Hippocampal formation (tissue), 2 donors: ENCODE results near the gene VAPB.
"Not testable (repeated sequence)": the region's sequence is repeated elsewhere in the genome, so short reads cannot be mapped to it uniquely, and the experiment has no call there.

Experiments used
- DNase-seq, 2 donors: peaks; one replicate each; lab custom pipeline; 2025; lab: John Stamatoyannopoulos, UW

Gene VAPB

GRCh38 chr20:58388882-58389323, at the start of gene VAPB:
Gene VAPB (plus strand): TSS chr20:58389229. CDS start chr20:58389460, 231 bp downstream.
- peak; percentile 91 to 95 for DNase-seq

DNA sequence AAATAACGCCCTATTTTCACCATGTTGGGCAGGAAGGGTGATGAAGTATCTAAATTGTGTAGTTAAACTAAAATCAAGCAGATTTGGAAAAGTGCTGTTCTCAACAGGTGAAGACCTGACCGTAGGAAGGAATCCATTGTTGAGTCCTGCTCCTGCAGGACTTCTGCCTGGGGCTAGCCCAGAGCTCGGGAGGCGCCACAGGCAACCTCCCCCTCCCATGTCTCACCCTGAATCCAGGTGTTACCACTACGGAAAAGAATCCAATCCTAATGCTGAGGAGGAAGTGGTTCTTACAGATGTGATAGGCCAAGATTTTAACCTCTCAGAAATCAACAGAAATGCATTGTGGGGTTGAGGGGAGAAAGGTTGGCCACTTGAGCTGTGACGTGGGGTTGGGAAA, 49.3 kb upstream of the VAPB start:
- no peak for DNase-seq

- no peak for DNase-seq
These were observed 48.9 kb upstream of the VAPB start for GRCh38 chr20:58340151-58340550.

DNA sequence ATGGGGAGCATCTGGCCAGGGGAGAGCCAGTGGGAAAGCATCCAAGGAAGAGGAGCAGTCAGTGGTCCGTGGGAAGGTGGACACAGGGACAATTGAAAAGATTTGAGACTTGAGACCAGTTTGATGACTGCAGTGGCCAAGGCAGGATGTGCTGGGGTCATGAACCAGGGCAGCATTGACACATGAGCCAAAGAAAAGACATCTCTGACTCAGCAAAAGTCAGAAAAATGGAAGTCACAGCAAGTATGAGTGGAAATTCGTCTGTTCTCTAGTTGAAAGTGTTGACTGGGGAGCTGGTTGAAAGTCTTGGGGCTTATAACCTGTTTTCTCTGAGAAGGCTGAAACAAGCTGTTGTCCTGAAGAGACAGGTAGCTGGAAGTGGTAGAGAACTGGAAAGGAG, 48.2 kb upstream of the VAPB start:
- no peak for DNase-seq

GRCh38 chr20:58342104-58342945, 46.7 kb upstream of the VAPB start:
- no peak for DNase-seq

- DNase-seq = no peak
These were observed 44.3 kb upstream of the VAPB start for GRCh38 chr20:58344741-58345140.

GRCh38 chr20:58349570-58349969, 39.5 kb upstream of the VAPB start:
- no peak for DNase-seq

DNA sequence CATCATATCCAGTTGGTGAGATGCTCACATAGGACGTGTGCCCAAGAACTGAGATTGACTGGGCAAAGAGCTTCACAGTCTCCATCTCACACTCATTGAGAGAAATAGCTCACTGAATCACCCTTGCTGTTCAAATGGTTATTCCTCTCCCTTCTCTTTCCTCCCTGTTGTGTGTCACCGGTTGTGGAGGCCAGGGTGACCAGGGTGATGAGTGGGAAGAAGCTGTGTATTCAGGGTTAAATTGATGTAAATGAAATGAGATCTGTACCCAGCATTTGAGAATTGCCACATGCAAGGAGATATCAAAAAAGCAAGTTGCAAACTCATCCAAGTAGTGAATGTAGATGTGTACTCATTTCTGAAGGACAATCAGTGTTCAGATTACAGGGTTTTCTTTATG, 36.6 kb upstream of the VAPB start:
- DNase-seq = no peak

DNA sequence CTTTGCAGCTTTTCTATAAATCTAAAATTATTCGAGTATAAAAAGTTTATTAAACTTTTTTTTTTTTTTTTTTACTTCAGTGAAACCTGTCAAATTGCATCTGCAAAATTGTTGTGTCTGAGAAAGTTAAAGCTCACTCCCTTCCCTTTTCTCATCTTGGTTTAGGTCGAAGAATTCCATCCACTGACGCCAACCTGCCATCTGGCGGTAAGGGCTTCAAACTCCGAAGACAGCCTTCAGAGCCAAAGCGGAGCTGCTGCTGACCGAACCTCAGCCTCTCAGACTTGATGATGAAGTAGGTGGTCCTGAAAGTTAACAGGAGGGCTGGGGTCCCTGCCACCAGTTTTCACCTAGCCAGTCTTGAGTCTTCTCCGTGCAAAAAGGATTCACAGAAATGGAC, 29.6 kb upstream of the VAPB start:
- no peak for DNase-seq

DNA sequence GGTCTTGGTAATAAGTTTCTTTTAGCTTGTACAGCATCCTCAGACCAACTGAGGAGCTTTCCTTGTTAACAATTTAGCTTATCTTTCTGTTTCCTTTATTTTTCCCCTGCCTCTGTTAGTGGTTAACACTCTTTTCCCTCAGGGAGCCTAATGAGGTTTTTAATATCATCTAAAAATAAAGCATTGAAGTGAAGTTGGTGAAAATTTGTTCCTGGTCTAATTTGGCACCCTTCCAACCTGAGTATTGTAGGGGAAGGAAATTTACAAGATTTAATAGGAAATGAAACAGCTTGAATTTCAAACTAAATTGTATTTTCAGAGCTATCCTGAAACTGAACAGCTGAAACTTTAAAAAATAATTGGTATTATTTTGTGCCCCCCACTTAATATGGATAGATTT, 28.1 kb upstream of the VAPB start:
- no peak for DNase-seq

GRCh38 chr20:58361481-58362205, 27.4 kb upstream of the VAPB start:
- DNase-seq = no peak

GRCh38 chr20:58362206-58362516, 26.9 kb upstream of the VAPB start:
- DNase-seq = no peak

GRCh38 chr20:58362970-58363369, 26.1 kb upstream of the VAPB start:
- no peak for DNase-seq

DNA sequence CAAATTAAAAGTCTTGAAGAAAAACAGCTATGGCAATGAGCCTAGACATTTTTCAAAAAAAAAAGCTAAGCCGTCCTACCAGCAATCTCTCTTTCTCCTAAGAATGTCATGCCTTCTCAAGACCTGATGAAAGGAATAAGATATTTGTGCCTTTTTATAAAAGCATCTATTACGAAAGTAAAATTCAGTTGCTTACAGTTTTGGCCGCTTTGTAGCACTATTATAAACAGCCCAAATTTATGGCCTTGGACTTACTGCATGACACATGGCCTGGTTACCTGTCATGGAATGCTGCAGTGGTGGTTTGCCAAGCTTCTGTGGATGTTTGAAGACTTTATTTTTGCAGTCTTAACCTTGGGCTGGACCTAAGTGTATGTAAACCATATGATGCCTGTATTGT, 22.2 kb upstream of the VAPB start:
- no peak for DNase-seq

DNA sequence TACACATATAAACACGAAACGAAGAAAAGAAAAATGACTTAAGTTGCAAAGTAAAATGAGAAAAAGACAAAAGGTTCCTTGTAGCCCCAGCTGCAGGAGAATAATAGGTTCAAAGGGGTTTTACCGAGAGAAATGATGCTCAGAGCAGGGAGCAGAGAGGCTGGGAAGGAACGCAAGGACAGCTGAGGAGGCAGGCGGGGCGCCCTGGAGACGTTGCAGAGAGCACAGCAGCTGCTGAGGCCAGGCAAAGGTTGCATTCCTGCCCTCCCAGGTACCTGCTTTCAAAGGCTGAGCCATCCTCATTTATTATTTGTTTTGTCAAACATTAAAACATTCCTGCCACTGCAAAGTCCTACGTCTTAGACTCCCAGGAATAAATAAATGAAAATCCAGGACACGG, 16.2 kb upstream of the VAPB start:
- DNase-seq = no peak

GRCh38 chr20:58373296-58373695, 15.7 kb upstream of the VAPB start:
- not testable (repeated sequence) for DNase-seq

GRCh38 chr20:58374027-58374850, 14.8 kb upstream of the VAPB start:
- no peak for DNase-seq

- DNase-seq = no peak
These were observed 13.9 kb upstream of the VAPB start for GRCh38 chr20:58374906-58375758.

DNA sequence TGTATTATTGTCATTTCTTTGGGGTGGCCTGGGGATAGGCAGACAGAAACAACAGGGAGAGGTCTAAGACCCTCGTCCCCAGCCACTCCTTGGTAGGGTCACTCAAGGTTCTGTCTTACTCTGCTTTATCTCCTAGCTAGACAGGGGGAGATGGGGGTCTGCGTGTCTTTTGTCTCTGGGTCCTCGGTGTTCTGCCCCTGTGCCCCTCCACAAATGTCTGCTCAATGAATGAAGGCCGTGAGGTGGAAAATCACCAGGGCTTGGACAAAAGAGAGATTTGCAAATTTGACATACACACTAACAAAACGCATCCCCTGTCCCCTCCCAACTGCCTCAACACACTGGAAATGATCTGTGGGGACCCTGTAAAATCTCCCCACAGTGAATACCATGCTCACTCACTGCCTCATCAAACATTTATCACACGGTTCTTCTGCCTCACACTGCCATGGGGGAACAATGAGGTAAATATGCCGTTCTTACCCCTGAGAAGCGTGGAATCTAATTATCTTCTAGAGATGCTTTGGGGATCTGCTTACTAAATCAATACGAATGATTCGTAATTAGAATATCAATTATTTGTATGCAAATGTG, 13.2 kb upstream of the VAPB start:
- DNase-seq = no peak

GRCh38 chr20:58377017-58377416, 12.0 kb upstream of the VAPB start:
- no peak for DNase-seq

DNA sequence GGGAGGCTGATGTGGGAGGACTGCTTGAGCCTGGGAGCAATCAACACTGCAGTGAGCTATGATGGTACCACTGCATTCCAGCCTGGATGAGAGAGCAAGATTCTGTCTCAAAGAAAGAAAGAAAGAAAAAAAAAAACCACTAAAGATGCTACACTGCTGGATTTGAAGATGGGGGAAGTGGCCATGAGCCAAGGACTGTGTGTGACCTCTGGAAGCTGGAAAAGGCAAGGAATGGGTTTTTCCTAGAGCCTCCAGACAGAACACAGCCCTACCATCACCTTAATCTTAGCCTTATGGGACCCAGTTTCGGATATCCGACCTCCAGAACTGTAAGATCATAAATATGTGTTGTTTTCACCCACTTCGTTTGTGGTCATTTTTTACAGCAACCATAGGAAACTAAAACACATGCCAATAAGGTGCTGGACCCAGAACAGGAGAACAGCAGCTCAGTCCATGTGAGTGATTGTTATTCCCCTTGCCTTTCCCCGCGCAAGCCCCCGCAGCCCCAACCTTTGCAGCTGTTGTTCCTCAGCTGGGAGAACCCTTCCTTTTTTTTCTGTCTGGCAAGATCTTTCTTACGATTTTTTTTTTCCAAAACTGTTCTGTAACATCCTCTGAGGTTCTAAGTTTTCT, 11.1 kb upstream of the VAPB start:
- DNase-seq = no peak
